22Rv1 (cell line): ENCODE results near the gene KNCN.

Source experiments
- H3K27ac ChIP-seq: fragments of 450-650 bp; 2 replicates; pipeline ENCODE4 v1.5.1; 2017
- ZFX ChIP-seq: fragments of 450-650 bp; IDR thresholded peaks from 2 replicates; pipeline ENCODE4 v1.6.1; 2017; ENCODE audit warnings: antibody characterized with exemption, borderline replicate concordance
- TF ChIP-seq, protein P1 (sequence below): fragments of 450-650 bp; IDR thresholded peaks from 2 replicates; pipeline ENCODE4 v1.5.1; 2017; ENCODE audit warnings: mild to moderate bottlenecking

Gene KNCN

DNA sequence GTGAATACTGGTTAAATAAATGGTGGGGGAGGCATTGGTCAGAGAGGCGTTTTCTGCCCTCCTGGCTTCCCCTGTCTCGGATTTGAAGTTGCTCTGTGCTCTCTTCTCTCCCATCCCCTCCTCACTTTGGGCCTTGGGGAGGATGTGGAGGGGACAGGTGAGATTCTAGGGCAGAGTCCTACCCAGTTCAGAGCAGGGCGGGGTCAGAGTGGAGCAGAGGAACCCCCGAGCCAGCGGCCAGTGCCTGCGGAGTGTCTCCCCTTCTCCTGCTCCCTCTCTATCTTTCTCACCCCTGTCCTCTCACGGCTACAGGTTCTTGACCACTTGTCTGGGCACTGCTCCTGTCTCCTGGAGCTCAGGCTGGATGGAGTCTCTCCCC, 8.1 kb downstream of the KNCN start:
- TF ChIP-seq ZFX: no peak
- TF ChIP-seq, protein P1, sequence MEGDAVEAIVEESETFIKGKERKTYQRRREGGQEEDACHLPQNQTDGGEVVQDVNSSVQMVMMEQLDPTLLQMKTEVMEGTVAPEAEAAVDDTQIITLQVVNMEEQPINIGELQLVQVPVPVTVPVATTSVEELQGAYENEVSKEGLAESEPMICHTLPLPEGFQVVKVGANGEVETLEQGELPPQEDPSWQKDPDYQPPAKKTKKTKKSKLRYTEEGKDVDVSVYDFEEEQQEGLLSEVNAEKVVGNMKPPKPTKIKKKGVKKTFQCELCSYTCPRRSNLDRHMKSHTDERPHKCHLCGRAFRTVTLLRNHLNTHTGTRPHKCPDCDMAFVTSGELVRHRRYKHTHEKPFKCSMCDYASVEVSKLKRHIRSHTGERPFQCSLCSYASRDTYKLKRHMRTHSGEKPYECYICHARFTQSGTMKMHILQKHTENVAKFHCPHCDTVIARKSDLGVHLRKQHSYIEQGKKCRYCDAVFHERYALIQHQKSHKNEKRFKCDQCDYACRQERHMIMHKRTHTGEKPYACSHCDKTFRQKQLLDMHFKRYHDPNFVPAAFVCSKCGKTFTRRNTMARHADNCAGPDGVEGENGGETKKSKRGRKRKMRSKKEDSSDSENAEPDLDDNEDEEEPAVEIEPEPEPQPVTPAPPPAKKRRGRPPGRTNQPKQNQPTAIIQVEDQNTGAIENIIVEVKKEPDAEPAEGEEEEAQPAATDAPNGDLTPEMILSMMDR: no peak
- no peak overlapping the region for H3K27ac ChIP-seq

GRCh38 chr1:46539972-46540371, 11.5 kb downstream of the KNCN start:
- TF ChIP-seq, protein P1: no peak
- TF ChIP-seq ZFX: no peak
- H3K27ac ChIP-seq: no peak overlapping the region

- TF ChIP-seq ZFX: no peak
- TF ChIP-seq, protein P1: no peak
- H3K27ac ChIP-seq: no peak overlapping the region
Measured at GRCh38 chr1:46538147-46538546, 13.3 kb downstream of the KNCN start.

DNA sequence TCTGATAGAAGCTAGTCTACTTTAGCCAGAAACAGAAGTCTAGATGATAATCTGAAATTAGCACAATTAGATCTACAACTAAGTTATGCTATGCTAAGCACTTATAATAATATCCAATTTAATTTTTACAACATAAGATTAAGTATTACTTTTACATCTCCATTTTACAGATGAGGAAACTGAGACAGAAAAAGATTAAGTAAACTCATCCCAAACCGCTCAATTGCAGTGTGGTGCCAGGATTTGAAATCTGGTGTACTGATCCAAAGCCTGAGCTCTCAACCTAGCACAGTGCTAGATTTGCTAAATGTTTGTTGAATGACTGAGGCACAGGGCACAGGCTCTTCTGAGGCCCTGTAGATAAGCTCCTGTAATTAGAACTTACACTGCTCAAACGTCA, 13.8 kb downstream of the KNCN start:
- TF ChIP-seq ZFX: no peak
- TF ChIP-seq, protein P1: no peak

DNA sequence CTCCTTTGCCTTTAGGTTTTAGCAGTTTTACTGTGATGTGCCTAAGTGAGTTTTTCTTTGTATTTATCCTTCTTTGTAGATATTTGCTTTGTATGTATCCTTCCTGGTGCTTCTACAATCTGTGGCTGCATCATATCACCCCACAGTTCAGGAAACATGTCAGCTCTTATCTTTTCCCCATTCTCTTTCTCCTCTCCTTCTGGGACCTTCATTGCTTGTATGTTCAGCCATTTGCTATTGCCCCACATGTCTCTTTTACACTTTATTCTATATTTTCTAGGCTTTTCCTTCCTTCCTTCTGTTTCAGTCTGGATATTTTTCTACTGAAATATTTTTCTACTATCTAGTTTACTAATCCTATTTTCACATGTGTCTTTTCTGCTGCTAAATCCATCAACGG, 14.9 kb downstream of the KNCN start:
- no peak overlapping the region for H3K27ac ChIP-seq
- TF ChIP-seq, protein P1: no peak
- TF ChIP-seq ZFX: no peak

More for the DNA sequence above, 13.8 kb downstream of the KNCN start:
- H3K27ac ChIP-seq: no peak overlapping the region

DNA sequence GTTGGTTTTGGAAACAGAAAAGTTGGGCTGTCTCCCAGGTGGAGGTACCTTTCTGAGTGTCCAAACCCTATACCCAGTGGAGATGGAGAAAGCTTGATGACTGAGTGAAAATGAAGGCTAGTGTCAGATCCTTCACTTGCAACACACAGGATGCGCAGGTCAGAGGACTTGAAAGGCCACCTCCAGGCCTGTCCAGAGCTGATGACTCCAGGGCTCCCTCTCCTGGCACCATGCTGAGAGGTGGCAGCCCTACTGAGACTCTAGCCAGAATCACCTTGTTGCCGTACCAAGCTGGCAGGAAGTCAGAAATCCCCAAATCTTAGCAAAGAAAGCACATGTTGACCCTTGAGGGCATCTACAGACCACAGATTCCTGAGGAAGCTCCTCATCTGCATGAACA, 16.4 kb downstream of the KNCN start:
- TF ChIP-seq, protein P1: peak; percentile 81
- TF ChIP-seq ZFX: no peak

GRCh38 chr1:46533179-46533864, 18.1 kb downstream of the KNCN start:
- H3K27ac ChIP-seq: no peak overlapping the region

More for the DNA sequence above, 16.4 kb downstream of the KNCN start:
- no peak overlapping the region for H3K27ac ChIP-seq

More at GRCh38 chr1:46533179-46533864, 18.1 kb downstream of the KNCN start:
- TF ChIP-seq ZFX: no peak
- TF ChIP-seq, protein P1: peak; percentile 60
